Activated CD8-positive, alpha-beta T cell treated with anti-CD3 and anti-CD28 coated beads for 36 hours (primary cell): ENCODE data around the gene IGSF22. TPM values are rescaled to one million over a fixed set of nuclear protein-coding genes. Genes with fewer than 3 reads are reported as not detected.

Source experiments
- ATAC-seq: fragments of 200-7000 bp; cut with Tn5 transposase; one replicate; pipeline ENCODE4 v1.10.0; 2021; ENCODE audit warnings: mild to moderate bottlenecking, moderate library complexity
- CTCF ChIA-PET: fragments of 350-600 bp; sonication (Branson Sonifier 250); formaldehyde crosslinking; loops from one replicate; lab custom pipeline; 2021; ENCODE audit warnings: antibody characterized with exemption; lab: Charles Lee
- POLR2A ChIA-PET: fragments of 350-600 bp; sonication (Branson Sonifier 250); formaldehyde crosslinking; loops from one replicate; lab custom pipeline; 2021; ENCODE audit warnings: antibody characterized with exemption; lab: Charles Lee
- DNase-seq: peaks from one replicate; pipeline ENCODE4 v3.0.0-alpha.2; 2020
- H3K27ac Mint-ChIP-seq: one replicate; pipeline ENCODE4 v1.8.0; 2021; ENCODE audit warnings: mild to moderate bottlenecking, mixed read lengths
- H3K27me3 Mint-ChIP-seq: one replicate; pipeline ENCODE4 v1.8.0; 2021; ENCODE audit warnings: mixed read lengths
- H3K36me3 Mint-ChIP-seq: one replicate; pipeline ENCODE4 v1.8.0; 2021; ENCODE audit warnings: low read depth, mixed read lengths
- H3K4me1 Mint-ChIP-seq: one replicate; pipeline ENCODE4 v1.8.0; 2021; ENCODE audit warnings: low read depth, mixed read lengths
- H3K4me3 Mint-ChIP-seq: one replicate; pipeline ENCODE4 v1.8.0; 2021; ENCODE audit warnings: mild to moderate bottlenecking, moderate library complexity, mixed read lengths
- H3K9me3 Mint-ChIP-seq: one replicate; pipeline ENCODE4 v1.8.0; 2021; ENCODE audit warnings: mixed read lengths
- CTCF ChIP-seq: fragments of 200-600 bp; IDR thresholded peaks from one replicate; pipeline ENCODE4 v1.8.0; 2022; ENCODE audit warnings: antibody characterized with exemption, mild to moderate bottlenecking
- intact Hi-C: fragments of 100-400 bp; cut with micrococcal nuclease; formaldehyde crosslinking; loops from one replicate; pipeline ENCODE4 v1.10.0; 2022
- total RNA-seq, 2 experiments: library from RNA; stranded (reverse); gene quantifications; one replicate each; pipeline ENCODE4 v1.2.3, GENCODE V29; 2021

The IGSF22 gene
- total RNA-seq = 1 to 10 TPM in 1 of 2 experiments, under 1 TPM in 1; 0.43 to 1.4 TPM

- no peak for TF ChIP-seq CTCF
- Mint-ChIP-seq H3K36me3 (no peaks in the 10 kb centered on the region), H3K27ac (no peak within 1 kb of the TSS), H3K4me3 (no peak within 1 kb of the TSS), H3K27me3 (no peaks in the 10 kb centered on the region), H3K4me1 (peaks cover 3% of the 10 kb centered on the region), H3K9me3 (no peaks in the 10 kb centered on the region)
- ChIA-PET POLR2A (interaction anchor here (0.6 to 0.7 kb wide), 2 partner anchors 37 to 39 kb away, joined by 3 read pairs; no protein-coding TSS in a partner anchor), CTCF (interaction anchor here (1.0 kb wide), 1 partner anchor 13 kb away, joined by 3 read pairs; no protein-coding TSS in a partner anchor)
- ATAC-seq (no peak), DNase-seq (no peak)
- intact Hi-C loops = no loop called here
These were observed at the start of gene IGSF22 for GRCh38 chr11:18726040-18726439. Gene IGSF22 (minus strand): TSS chr11:18726188. CDS start chr11:18724236, 1,952 bp downstream.

GRCh38 chr11:18774801-18775200, 48.8 kb upstream of the IGSF22 start:
- Mint-ChIP-seq H3K9me3 (no peaks in the 10 kb centered on the region), H3K27me3 (peaks cover 3% of the 10 kb centered on the region), H3K4me3 (no peak overlapping the region), H3K4me1 (peaks cover 12% of the 10 kb centered on the region), H3K27ac (no peak overlapping the region), H3K36me3 (no peaks in the 10 kb centered on the region)
- no peak for DNase-seq
- ChIA-PET POLR2A (no interaction called here), CTCF (interaction anchor here (0.7 to 9.7 kb wide), 20 partner anchors 9 to 669 kb away, joined by 3 to 106 read pairs (median 4); partner anchors contain the start of gene SAAL1)
- TF ChIP-seq CTCF = no peak
- ATAC-seq = no peak
- intact Hi-C loops = no loop called here

- TF ChIP-seq CTCF = no peak
- no peak for ATAC-seq
- Mint-ChIP-seq H3K4me3 (no peak overlapping the region), H3K9me3 (no peaks in the 10 kb centered on the region), H3K36me3 (no peaks in the 10 kb centered on the region), H3K4me1 (peaks cover 14% of the 10 kb centered on the region), H3K27me3 (peaks cover 3% of the 10 kb centered on the region), H3K27ac (no peak overlapping the region)
- intact Hi-C loops = no loop called here
- ChIA-PET POLR2A (interaction anchor here (0.6 kb wide), 1 partner anchor 40 kb away, joined by 4 read pairs; no protein-coding TSS in a partner anchor), CTCF (interaction anchor here (5.7 to 9.7 kb wide), 2 partner anchors 9 to 25 kb away, joined by 55 to 106 read pairs; no protein-coding TSS in a partner anchor)
- DNase-seq = no peak
These were observed 47.7 kb upstream of the IGSF22 start for GRCh38 chr11:18773681-18774080.

- ChIA-PET CTCF (interaction anchor here (5.7 to 9.7 kb wide), 2 partner anchors 9 to 26 kb away, joined by 55 to 106 read pairs; no protein-coding TSS in a partner anchor), POLR2A (interaction anchor here (0.6 kb wide), 1 partner anchor 41 kb away, joined by 4 read pairs; no protein-coding TSS in a partner anchor)
- H3K27me3 Mint-ChIP-seq = peaks cover 3% of the 10 kb centered on the region
- no peak for TF ChIP-seq CTCF
- no peak overlapping the region for H3K27ac Mint-ChIP-seq
- H3K4me1 Mint-ChIP-seq = peaks cover 15% of the 10 kb centered on the region
- H3K4me3 Mint-ChIP-seq = no peak overlapping the region
- H3K9me3 Mint-ChIP-seq = no peaks in the 10 kb centered on the region
- DNase-seq (no peak), ATAC-seq (no peak)
- intact Hi-C loops = no loop called here
- no peaks in the 10 kb centered on the region for H3K36me3 Mint-ChIP-seq
These were observed 47.1 kb upstream of the IGSF22 start for GRCh38 chr11:18773104-18773503.

GRCh38 chr11:18772211-18772610, 46.2 kb upstream of the IGSF22 start:
- POLR2A ChIA-PET = no interaction called here
- Mint-ChIP-seq H3K9me3 (no peaks in the 10 kb centered on the region), H3K27ac (no peak overlapping the region), H3K27me3 (peaks cover 5% of the 10 kb centered on the region), H3K4me1 (peaks cover 19% of the 10 kb centered on the region), H3K36me3 (no peaks in the 10 kb centered on the region), H3K4me3 (no peak overlapping the region)
- DNase-seq (no peak), ATAC-seq (no peak)
- intact Hi-C loops = no loop called here
- CTCF ChIA-PET = interaction anchor here (1.4 kb wide), 1 partner anchor 31 kb away, joined by 4 read pairs; no protein-coding TSS in a partner anchor
- TF ChIP-seq CTCF = no peak
